Smooth muscle cell (in vitro differentiated cells): Measurements from ENCODE around the gene HM13. TPM values are rescaled to one million over a fixed set of nuclear protein-coding genes. Genes with fewer than 3 reads are reported as not detected.
A peak's percentile ranks its signal among the peaks of the same experiment; 100 is the strongest.

Source experiments
- DNase-seq: peaks from one replicate; lab custom pipeline; 2025; ENCODE audit not compliant: unreplicated experiment; lab: John Stamatoyannopoulos, UW
- H2AFZ ChIP-seq: fragments of 200-600 bp; sonication (generic); 2 replicates; pipeline ENCODE4 v1.6.0; 2016; ENCODE audit warnings: antibody characterized with exemption, low read depth, mild to moderate bottlenecking
- H3F3A ChIP-seq: fragments of 200-600 bp; sonication (generic); 2 replicates; pipeline ENCODE4 v1.6.0; 2017; ENCODE audit warnings: antibody characterized with exemption, low read depth
- H3K27ac ChIP-seq: fragments of 200-600 bp; sonication (generic); 2 replicates; pipeline ENCODE4 v1.5.1; 2016; ENCODE audit warnings: low read depth, mild to moderate bottlenecking
- H3K27me3 ChIP-seq: fragments of 200-600 bp; sonication (generic); 2 replicates; pipeline ENCODE4 v1.6.1; 2016; ENCODE audit warnings: low read depth, mild to moderate bottlenecking
- H3K36me3 ChIP-seq: fragments of 200-600 bp; sonication (generic); 2 replicates; pipeline ENCODE4 v1.5.1; 2016; ENCODE audit warnings: low read depth
- H3K4me1 ChIP-seq: fragments of 200-600 bp; sonication (generic); 2 replicates; pipeline ENCODE4 v1.5.1; 2016; ENCODE audit warnings: low read depth
- H3K4me2 ChIP-seq: fragments of 200-600 bp; sonication (generic); 2 replicates; pipeline ENCODE4 v1.6.0; 2016; ENCODE audit warnings: mild to moderate bottlenecking
- H3K4me3 ChIP-seq: fragments of 200-600 bp; sonication (generic); 2 replicates; pipeline ENCODE4 v1.5.1; 2016; ENCODE audit warnings: mild to moderate bottlenecking
- H3K79me2 ChIP-seq: fragments of 200-600 bp; sonication (generic); 2 replicates; pipeline ENCODE4 v1.6.0; 2016; ENCODE audit warnings: low read depth, mild to moderate bottlenecking
- H3K9ac ChIP-seq: fragments of 200-600 bp; sonication (generic); 2 replicates; pipeline ENCODE4 v1.6.0; 2016; ENCODE audit warnings: low read depth
- H3K9me3 ChIP-seq: fragments of 200-600 bp; sonication (generic); replicated peaks from 2 replicates; pipeline ENCODE4 v1.5.1; 2016; ENCODE audit warnings: low read depth
- H4K20me1 ChIP-seq: fragments of 200-600 bp; sonication (generic); 2 replicates; pipeline ENCODE4 v1.6.0; 2016; ENCODE audit warnings: low read depth
- CTCF ChIP-seq: fragments of 200-600 bp; sonication (generic); IDR thresholded peaks from 2 replicates; pipeline ENCODE4 v1.5.1; 2017; ENCODE audit warnings: borderline replicate concordance, mild to moderate bottlenecking, antibody characterized with exemption; ENCODE audit not compliant: insufficient read depth, poor library complexity, severe bottlenecking
- WGBS: methylation state at CpG from one replicate; pipeline ENCODE4 v1.1.7; 2016; ENCODE audit warnings: low lambda C conversion rate; 5-methylcytosine and 5-hydroxymethylcytosine counted together
- polyA plus RNA-seq: library from polyadenylated mRNA; unstranded; fragments of >200 nt; fragmentation: Nextera tagmentation; extraction: Ambion mirVana; gene quantifications from 2 replicates; pipeline ENCODE4 v1.2.1, GENCODE V29; 2016
- total RNA-seq: library from RNA; depleted of rRNA; stranded (reverse); fragments of >200 nt; gene quantifications from 2 replicates; pipeline ENCODE4 v1.2.3, GENCODE V29; 2014

The HM13 gene
- total and polyA plus RNA-seq, 2 experiments from 2014 or later = 210 to 336 TPM

DNA sequence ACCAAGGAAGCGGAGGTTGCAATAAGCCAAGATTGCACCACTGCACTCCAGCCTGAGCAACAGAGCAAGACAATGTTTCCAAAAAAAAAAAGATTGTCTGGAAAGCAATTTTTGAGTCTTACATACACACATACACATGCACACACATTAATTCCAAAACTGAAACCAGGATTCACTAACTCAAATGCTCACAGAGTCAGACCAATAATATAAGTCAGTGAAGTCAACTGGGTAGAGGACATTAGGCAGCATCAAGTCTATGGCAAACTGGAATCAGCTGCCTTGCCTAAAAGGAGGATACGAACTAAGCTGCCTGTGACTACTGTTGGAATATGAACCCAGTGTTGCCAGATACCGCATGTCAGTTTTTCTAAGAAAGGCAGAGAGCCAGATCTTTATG lies 23.5 kb upstream of the HM13 start:
- H3K79me2 ChIP-seq = no peaks in the 10 kb centered on the region

GRCh38 chr20:31494131-31494530 lies 20.1 kb upstream of the HM13 start:
- Histone ChIP-seq H3K79me2 (no peaks in the 10 kb centered on the region), H4K20me1 (no peaks in the 10 kb centered on the region), H3K27me3 (no peaks in the 10 kb centered on the region), H3K9me3 (no peaks in the 10 kb centered on the region), H3K4me1 (no peaks in the 10 kb centered on the region), H3K27ac (no peak overlapping the region), H3F3A (no peaks in the 10 kb centered on the region), H3K36me3 (no peaks in the 10 kb centered on the region), H2AFZ (no peak overlapping the region), H3K9ac (no peak overlapping the region), H3K4me2 (no peak overlapping the region), H3K4me3 (no peak overlapping the region)
- WGBS = 29% methylated on average over 2 of the region's 2 CpGs
- TF ChIP-seq CTCF = peak; percentile 40
- DNase-seq = no peak

More for the DNA sequence above, 23.5 kb upstream of the HM13 start:
- H3K4me3 ChIP-seq = no peak overlapping the region
- H3F3A ChIP-seq = no peaks in the 10 kb centered on the region
- no peaks in the 10 kb centered on the region for H3K27me3 ChIP-seq
- H3K27ac ChIP-seq = no peak overlapping the region
- H2AFZ ChIP-seq = no peak overlapping the region
- no peaks in the 10 kb centered on the region for H4K20me1 ChIP-seq
- WGBS = 87% methylated on average over 3 of the region's 3 CpGs
- no peaks in the 10 kb centered on the region for H3K36me3 ChIP-seq
- no peak for TF ChIP-seq CTCF
- DNase-seq = no peak
- no peaks in the 10 kb centered on the region for H3K9me3 ChIP-seq
- no peak overlapping the region for H3K9ac ChIP-seq
- no peaks in the 10 kb centered on the region for H3K4me1 ChIP-seq
- H3K4me2 ChIP-seq = no peak overlapping the region

GRCh38 chr20:31496761-31497295 lies 17.4 kb upstream of the HM13 start:
- H3K9me3 ChIP-seq = no peaks in the 10 kb centered on the region
- H3K4me3 ChIP-seq = no peak overlapping the region
- peak overlapping the region; percentile 29 for H3K4me2 ChIP-seq
- DNase-seq = no peak
- no peaks in the 10 kb centered on the region for H3K36me3 ChIP-seq
- no peak for TF ChIP-seq CTCF
- 55% methylated on average over 15 of the region's 15 CpGs for WGBS
- H2AFZ ChIP-seq = no peak overlapping the region
- no peaks in the 10 kb centered on the region for H3F3A ChIP-seq
- H3K27me3 ChIP-seq = no peaks in the 10 kb centered on the region
- H3K79me2 ChIP-seq = no peaks in the 10 kb centered on the region
- peak overlapping the region; percentile 20 for H3K27ac ChIP-seq
- no peak overlapping the region for H3K9ac ChIP-seq
- H4K20me1 ChIP-seq = no peaks in the 10 kb centered on the region
- no peaks in the 10 kb centered on the region for H3K4me1 ChIP-seq

- Histone ChIP-seq H3K4me2 (no peak overlapping the region), H3K4me1 (no peaks in the 10 kb centered on the region), H3K9ac (no peak overlapping the region), H3K9me3 (no peaks in the 10 kb centered on the region), H3F3A (no peaks in the 10 kb centered on the region), H3K4me3 (no peak overlapping the region), H3K36me3 (no peaks in the 10 kb centered on the region), H3K27ac (no peak overlapping the region), H3K27me3 (no peaks in the 10 kb centered on the region), H3K79me2 (no peaks in the 10 kb centered on the region), H2AFZ (no peak overlapping the region), H4K20me1 (no peaks in the 10 kb centered on the region)
- DNase-seq = no peak
- TF ChIP-seq CTCF = no peak
- WGBS = 41% methylated on average over 6 of the region's 6 CpGs
These were observed 16.3 kb upstream of the HM13 start for GRCh38 chr20:31497838-31498540.
